H1 (cell line): ENCODE data around the gene GTF2A1. TPM values are rescaled to one million over a fixed set of nuclear protein-coding genes. Genes with fewer than 3 reads are reported as not detected.

Experiments used
- ASH2L ChIP-seq: fragments of 200-600, 300-600 bp; sonication (generic); IDR thresholded peaks from one replicate; pipeline ENCODE4 v1.7.1; 2017; ENCODE audit warnings: low read length
- CHD2 ChIP-seq: IDR thresholded peaks from 2 replicates; pipeline ENCODE4 v1.6.1; 2012; ENCODE audit warnings: low read length, improper control_type of control experiment
- MAX ChIP-seq: IDR thresholded peaks from 2 replicates; pipeline ENCODE4 v1.6.1; 2012; ENCODE audit warnings: inconsistent platforms
- PHF8 ChIP-seq: fragments of 200-600 bp; sonication (generic); conservative IDR thresholded peaks from 2 replicates; pipeline ENCODE4 v1.7.1; 2012; ENCODE audit warnings: low read depth, mild to moderate bottlenecking, inconsistent platforms, low read length, moderate library complexity
- TBP ChIP-seq: IDR thresholded peaks from 2 replicates; pipeline ENCODE4 v1.6.1; 2011; ENCODE audit warnings: low read depth, low read length, improper control_type of control experiment
- polyA plus RNA-seq, 7 experiments: library from polyadenylated mRNA; depleted of rRNA in 3 of 7; stranded (reverse) in 5 of 7; unstranded in 2 of 7; fragments of >200 nt in 5 of 7; fragments of 200-250 nt in 2 of 7; gene quantifications; 1 replicate in 5 of 7; 2 replicates in 1 of 7; 4 replicates in 1 of 7; pipeline versions ENCODE4 v1.2.1 to v1.2.3, GENCODE V29; 2011 to 2013; ENCODE audit warnings: missing spikeins in 2 of 7, mixed read lengths in 2 of 7
- total RNA-seq: library from RNA; stranded (reverse); fragmentation: NEBNext Ultra II Directional; extraction: Animal tissue kit (Norgen Biotek cat#: 25700); gene quantifications from 2 replicates; pipeline ENCODE4 v1.2.1, GENCODE V29; 2021

Gene GTF2A1
- total and polyA plus RNA-seq, 2 of the 8 experiments (the other 6 are each of a cell fraction or from before 2014, with no cell fraction given), result 24.1 to 57.8 TPM

- TF ChIP-seq CHD2 (no peak), TBP (no peak), MAX (no peak), PHF8 (no peak), ASH2L (no peak)
Measured at GRCh38 chr14:81222126-81222525, 1.4 kb upstream of the GTF2A1 start (continued).
